Cardiac fibroblast (primary cell): ENCODE measurements around the gene TMCC3.

Source experiments
- DNase-seq, 2 donors: peaks; one replicate each; pipeline versions ENCODE4 v3.0.0 to v3.0.0-alpha.2; 2010; ENCODE audit warnings: low read depth in 2 of 2
- H3K4me3 ChIP-seq, 2 donors: replicated peaks in 1 of 2; 1 replicate in 1 of 2; 2 replicates in 1 of 2; pipeline ENCODE4 v1.5.1; 2011; ENCODE audit warnings: low read depth in 2 of 2, low read length in 2 of 2, mild to moderate bottlenecking in 2 of 2, moderate library complexity in 1 of 2
- TF ChIP-seq, protein P1 (sequence below): IDR thresholded peaks from one replicate; pipeline ENCODE4 v1.5.1; 2011; ENCODE audit warnings: low read depth, mild to moderate bottlenecking, low read length, inconsistent platforms

The TMCC3 gene

DNA sequence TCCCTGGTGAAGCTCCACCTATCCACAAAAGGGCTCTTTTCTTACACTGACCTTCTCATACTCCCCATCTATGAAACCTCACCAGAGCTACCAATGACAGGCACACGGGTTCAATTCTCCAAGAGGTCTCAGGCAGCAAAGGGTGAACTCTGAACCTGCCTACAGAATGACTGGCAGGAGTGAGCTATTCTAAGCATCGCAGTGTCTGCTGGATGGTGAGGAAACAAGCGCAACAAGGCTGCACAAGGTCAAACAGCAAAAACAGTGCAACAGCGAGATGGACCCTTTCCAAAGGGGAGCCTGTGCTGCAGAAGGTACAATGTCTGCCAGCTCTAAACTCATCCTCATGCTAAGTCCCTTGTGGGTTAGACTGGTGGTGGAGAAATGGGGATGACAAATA, 22.0 kb downstream of the TMCC3 start:
- TF ChIP-seq, protein P1, sequence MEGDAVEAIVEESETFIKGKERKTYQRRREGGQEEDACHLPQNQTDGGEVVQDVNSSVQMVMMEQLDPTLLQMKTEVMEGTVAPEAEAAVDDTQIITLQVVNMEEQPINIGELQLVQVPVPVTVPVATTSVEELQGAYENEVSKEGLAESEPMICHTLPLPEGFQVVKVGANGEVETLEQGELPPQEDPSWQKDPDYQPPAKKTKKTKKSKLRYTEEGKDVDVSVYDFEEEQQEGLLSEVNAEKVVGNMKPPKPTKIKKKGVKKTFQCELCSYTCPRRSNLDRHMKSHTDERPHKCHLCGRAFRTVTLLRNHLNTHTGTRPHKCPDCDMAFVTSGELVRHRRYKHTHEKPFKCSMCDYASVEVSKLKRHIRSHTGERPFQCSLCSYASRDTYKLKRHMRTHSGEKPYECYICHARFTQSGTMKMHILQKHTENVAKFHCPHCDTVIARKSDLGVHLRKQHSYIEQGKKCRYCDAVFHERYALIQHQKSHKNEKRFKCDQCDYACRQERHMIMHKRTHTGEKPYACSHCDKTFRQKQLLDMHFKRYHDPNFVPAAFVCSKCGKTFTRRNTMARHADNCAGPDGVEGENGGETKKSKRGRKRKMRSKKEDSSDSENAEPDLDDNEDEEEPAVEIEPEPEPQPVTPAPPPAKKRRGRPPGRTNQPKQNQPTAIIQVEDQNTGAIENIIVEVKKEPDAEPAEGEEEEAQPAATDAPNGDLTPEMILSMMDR, result no peak
- DNase-seq, result no peak
- H3K4me3 ChIP-seq, result no peak overlapping the region

DNA sequence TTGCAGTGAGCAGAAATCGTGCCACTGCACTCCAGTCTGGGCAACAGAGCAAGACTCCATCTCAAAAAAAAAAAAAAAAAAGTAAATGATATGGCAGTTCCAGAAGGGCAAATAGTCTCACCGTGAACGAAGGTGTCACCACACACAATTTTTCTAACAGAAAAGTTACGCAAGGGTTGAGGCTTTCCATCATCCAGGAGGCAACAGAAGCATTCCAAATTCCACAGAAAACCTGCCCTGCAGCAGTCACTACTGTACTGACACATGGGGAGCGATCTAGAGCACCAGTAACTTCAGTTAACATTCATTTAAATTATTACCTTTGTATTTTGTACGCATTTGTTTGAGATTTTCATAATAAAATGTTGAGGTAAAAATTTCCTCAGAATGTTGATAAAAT, 24.8 kb downstream of the TMCC3 start:
- TF ChIP-seq, protein P1, result no peak
- H3K4me3 ChIP-seq, result no peak overlapping the region
- DNase-seq, result no peak

DNA sequence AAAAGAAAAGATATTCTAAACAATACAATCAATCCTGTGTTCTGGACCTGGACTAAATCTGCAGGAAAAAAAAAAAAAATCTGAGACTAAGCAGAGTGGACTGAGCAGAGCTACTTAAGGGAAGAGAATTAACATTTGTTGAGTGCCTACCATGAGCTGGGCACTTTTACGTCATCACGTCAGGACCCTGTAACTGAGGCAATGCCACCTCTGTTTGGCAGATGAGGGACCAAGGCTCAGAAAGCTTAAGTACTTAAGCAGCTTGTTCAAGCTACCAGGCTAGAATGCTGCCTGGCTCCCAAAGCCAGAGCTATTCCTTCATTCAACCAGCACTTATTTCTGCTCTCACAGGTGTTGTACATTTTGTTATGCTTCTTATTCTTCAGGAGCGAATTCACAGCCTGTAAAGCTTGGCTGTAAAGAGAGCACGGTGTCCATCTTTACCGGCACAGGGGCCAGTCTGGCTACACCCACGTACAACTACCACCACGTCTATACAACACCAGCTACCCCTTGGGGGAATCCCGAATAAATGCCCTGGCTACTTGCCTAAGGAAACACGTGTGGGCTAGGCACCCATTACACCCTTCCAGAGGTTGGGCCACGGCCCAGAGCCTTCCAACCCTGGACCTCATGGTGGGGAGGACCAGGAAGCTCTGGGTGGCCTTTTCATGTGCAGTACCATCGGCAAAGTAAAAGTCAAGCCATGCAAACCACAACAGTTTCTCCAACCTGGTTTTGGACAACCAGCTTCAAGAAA, 27.0 kb downstream of the TMCC3 start:
- no peak for DNase-seq
- H3K4me3 ChIP-seq, result no peak overlapping the region
- TF ChIP-seq, protein P1, result no peak

DNA sequence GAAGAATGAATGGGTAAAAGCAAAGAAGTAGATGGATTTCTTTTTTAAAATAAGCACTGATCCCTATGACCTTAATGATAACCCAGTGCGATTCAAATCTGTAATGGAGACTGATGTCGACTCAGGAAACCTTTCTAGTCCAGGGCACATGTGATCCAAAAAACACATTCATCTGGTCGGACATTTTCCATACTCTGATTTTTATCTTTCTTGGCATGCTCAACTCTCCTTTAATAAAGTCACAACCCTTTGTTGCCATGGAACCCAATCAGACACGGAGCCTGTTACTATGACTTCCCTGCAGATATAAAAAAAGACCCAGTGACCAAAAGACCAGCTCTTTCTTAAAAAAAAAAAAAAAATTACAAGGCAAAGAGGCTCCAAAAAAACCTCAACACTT, 27.9 kb downstream of the TMCC3 start:
- peak; percentile 33 to 55 for DNase-seq
- no peak overlapping the region for H3K4me3 ChIP-seq
- TF ChIP-seq, protein P1, result no peak

DNA sequence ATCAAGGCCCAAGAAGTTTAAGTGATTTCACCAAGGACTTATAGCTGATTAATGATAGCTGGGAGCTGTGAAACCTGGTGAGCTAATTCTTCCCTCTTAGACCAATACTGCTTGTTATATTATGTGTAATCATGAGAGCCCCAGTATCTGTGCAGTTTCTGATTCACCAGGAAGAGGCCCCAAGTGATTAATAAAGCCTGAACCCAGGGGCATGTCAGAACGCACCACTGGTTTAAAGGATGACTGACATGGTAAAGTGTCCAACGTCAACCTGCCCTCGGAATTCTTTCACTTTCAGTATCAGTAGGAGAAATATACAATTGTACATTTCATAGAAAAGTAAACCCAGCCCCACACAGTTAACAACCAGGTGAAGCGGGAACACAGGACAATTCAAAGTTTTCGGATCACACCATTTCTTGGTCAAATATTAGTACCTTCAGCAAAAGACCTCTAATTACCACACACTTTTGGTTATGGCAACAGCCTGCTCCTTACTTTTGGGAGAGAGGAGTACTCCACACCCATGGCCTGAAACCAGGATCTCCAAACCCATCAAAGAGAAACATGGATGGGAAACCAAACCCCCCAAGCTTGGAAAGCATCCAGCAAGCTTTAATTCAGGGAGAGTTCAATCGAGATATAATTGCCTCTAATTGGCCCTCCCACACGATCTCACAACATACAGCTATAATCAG, 28.5 kb downstream of the TMCC3 start:
- TF ChIP-seq, protein P1, result no peak
- DNase-seq, result peak; percentile 19 to 56
- H3K4me3 ChIP-seq, result no peak overlapping the region

DNA sequence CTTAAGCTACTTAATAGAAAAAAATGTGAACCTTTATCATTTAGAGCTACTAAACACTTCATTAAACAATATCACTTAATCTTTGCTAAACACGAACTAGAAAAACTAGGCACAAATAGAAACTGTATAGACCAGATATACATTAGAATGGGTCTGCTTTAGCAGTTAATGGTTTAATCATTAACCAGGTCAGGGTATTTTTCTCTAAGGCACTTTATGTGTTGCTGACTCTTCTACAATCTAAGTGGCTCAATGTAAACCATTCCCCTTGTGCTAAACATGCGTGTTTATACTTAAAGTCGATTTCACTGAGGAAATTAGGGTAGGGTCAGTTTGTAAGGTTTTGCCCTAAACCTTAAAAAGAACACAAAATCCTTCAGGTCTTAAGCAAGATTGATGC, 29.7 kb downstream of the TMCC3 start:
- DNase-seq, result no peak
- H3K4me3 ChIP-seq, result no peak overlapping the region
- TF ChIP-seq, protein P1, result no peak
